ENCODE measurements around the gene COL5A3. TPM values are rescaled to one million over a fixed set of nuclear protein-coding genes. Genes with fewer than 3 reads are reported as not detected.

The COL5A3 gene
- total RNA-seq, 1 experiment from 2014 or later = 4.1 TPM

- no peak for DNase-seq (ENCODE audit: low read depth)
These were observed 1.7 kb upstream of the COL5A3 start for GRCh38 chr19:10011974-10012373.

DNA sequence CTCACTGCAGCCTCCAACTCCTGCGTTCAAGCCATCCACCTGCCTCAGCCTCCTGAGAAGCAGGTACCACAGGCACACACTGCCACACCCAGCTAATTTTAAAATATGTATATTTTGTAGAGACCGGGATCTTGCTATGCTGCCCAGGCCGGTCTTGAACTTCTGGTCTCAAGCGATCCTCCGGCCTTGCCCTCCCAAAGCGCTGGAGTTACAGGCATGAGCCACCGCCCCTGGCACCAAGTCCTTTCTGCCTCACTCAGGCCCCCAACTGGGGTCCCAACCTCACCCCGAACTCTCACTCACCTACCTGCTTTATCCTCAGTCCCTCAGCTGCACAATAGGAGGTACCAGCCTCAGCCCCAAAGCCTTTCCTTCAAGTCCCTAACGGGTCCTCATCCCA lies 635 bp upstream of the COL5A3 start:
- no peak for DNase-seq (ENCODE audit: low read depth)

- DNase-seq (ENCODE audit: low read depth) = no peak
These were observed 535 bp downstream of the COL5A3 start for GRCh38 chr19:10009714-10010224.

- no peak for DNase-seq (ENCODE audit: low read depth)
These were observed 2.0 kb downstream of the COL5A3 start for GRCh38 chr19:10008184-10008765.

- peak; percentile 79 for DNase-seq (ENCODE audit: low read depth)
These were observed 2.7 kb downstream of the COL5A3 start for GRCh38 chr19:10007371-10008183.

- DNase-seq (ENCODE audit: low read depth) = no peak
These were observed 3.5 kb downstream of the COL5A3 start for GRCh38 chr19:10006752-10007323.

GRCh38 chr19:10006335-10006708 lies 4.0 kb downstream of the COL5A3 start:
- DNase-seq (ENCODE audit: low read depth) = peak; percentile 68

DNA sequence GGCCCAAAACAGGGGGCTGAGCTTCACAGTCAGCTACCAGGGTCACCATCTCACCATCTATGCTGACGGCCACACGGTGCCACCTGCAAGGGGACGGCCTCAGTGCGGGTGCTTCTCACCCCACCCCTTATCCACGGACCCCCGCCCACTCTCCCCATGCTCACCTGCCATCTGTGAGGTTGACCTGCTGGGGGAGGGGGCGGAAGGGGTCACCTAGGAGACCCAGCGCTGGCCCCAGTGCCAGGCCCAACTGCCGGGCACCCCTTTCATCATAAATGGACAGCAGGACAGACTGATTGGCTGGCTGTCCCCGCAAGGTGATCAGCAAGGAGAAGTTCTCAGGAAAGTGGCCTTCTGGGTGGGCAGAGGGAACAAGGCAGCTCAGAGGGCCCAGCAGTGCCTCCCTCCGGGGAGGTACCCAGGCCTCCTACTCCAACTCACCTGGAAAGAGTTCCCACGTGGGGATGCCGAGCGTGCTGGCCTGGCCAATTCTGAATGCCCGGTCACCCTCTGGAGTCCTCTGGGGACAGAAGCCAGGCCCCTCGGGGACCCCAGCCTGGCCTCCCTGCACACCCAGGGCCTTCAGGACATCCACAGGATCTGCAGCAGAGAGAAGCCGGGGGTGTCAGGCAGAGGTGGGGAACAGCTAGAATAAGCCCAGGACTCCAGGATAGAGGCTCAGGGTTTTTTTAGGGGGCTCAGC lies 4.5 kb downstream of the COL5A3 start:
- DNase-seq (ENCODE audit: low read depth) = no peak

DNA sequence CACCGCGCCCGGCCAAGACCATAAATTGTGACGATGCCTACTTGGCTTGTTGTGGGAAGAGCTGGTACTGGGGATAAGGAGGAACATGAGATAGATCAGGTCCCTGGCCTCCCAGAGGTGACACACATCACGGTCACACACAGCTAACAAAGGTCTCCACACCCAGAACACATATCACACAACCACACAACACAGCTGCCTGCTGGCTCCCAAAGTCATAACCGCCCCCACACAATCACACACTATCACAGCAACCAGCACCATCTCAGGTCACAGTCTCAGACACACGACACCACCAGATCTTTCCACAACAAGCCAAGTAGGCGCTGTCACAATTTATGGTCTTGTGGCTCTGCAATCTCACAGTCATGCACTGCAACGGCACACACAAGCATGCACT lies 5.7 kb downstream of the COL5A3 start:
- no peak for DNase-seq (ENCODE audit: low read depth)

GRCh38 chr19:10003271-10003670 lies 7.0 kb downstream of the COL5A3 start:
- no peak for DNase-seq (ENCODE audit: low read depth)

DNA sequence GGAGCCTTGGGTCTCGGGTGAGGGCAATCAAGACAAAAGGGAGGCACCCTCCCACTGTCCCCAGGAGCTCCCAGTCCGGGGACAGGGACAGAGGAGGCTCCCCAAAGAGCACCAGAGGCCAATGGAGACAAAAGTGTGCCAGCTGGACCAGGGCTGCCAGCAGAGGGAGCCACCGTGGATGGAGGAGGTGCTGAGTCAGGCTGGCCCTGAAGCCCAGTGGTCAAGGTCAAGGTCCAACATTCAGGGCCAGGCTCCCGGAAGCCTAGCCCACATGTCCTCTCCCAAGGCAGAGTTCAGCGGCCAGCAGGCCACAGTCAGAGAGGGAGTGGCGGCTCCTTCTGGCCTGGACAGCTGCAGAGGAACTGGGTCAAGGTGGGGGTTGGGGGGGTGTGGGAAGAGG lies 8.4 kb downstream of the COL5A3 start:
- peak; percentile 55 for DNase-seq (ENCODE audit: low read depth)

DNA sequence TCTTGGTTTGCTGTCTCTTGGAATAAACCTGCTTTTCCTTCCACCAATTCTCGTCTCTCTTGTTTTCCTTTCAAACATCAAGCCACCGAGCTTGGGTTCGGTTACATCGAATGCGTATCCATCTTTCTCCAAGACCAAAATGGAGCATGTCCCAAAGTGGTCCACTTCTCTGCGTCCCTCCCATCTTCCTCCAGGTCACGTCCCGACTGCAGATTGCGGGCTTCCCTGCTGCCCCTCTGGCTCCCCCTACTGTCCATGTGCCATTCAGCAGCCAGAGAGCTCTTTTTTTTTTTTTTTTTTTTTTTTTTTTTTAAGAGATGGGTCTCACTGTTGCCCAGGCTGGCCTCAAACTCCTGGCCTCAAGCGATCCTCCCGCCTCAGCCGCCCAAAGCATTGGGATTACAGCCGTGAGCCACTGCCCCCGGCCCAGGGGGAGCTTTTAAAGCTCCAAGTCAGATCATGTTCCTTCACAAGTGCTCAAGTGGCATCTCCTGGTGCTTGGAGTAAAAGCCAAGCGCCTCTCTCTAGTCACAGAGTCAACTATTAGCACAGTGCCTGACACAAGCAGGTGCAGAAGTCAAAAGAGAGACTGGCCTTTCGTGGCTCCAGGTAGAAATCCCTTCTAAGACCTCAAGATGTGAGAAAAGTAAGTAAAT lies 10.0 kb downstream of the COL5A3 start:
- DNase-seq (ENCODE audit: low read depth) = peak; percentile 82

- no peak for DNase-seq (ENCODE audit: low read depth)
These were observed 13.8 kb downstream of the COL5A3 start for GRCh38 chr19:9996541-9996940.

- no peak for DNase-seq (ENCODE audit: low read depth)
These were observed 14.3 kb downstream of the COL5A3 start for GRCh38 chr19:9995999-9996398.

DNA sequence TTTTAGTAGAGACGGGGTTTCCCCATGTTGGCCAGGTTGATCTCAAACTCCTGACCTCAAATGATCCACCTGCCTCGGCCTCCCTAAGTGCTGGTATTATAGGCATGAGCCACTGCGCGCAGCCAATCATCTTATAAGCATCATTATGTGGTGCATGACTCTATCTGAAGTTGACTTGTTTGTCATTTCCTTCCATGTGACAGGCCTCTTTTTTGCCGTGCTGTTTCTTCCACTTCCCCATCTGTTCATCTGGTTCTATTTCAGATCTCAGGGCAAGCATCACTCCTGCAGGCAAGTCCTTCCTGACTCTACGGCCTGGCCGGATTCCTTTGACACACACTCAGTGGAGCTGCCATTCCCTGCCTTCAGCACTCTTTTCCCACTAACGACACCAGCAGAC lies 15.2 kb downstream of the COL5A3 start:
- no peak for DNase-seq (ENCODE audit: low read depth)

DNA sequence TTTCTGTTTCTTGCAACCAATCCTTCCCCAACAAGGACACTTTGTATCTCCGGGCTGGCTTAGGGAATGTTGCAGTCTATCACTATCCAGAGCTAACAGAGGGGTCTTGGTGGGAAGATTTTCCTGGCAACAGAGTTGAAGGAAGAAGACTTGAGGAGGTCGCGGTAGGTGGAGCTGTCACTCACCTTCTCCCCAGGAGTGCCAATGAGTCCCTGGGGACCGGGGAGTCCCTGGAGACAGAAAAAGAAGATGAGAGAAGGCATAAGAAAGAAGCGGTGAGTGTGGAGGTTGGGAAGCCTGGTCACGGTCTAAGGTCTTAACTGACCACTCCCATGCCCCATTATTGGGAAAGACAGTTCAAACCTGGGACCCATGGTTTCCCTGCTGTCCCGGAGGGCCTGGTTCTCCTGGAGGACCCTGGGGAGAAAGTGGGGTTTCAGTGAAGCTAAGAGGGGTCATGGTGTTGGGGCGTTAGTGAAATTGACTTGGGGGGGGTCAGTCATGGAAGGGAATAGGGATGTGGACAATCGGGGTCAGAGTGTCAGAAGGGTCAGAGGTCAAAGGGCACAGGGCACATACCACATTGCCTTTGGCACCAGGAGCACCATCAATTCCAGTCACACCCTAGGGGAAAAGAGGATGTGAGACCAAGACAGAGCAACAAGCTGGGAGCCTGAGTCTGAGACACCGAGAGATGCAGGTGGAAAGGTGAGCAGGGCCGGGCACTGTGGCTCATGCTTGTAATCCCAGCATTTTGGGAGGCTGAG lies 18.7 kb downstream of the COL5A3 start:
- no peak for DNase-seq (ENCODE audit: low read depth)

DNA sequence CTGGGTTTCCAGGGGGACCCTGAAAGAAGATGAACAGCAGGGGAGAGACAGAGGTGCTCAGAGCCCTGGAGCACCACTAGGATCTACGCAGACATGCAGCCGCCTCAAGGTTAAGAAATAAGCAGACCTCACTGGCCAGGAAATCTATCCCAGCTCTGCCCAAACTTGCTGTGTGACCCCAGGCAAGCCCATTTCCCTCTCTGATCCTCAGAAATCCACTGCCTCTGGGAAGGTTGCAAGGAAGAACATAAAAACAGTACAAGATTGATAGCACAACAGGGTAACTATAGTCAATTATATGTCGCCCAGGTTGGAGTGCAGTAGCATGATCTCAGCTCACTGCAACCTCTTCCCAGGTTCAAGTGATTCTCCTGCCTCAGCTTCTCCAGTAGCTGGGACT lies 20.8 kb downstream of the COL5A3 start:
- DNase-seq (ENCODE audit: low read depth) = no peak

- DNase-seq (ENCODE audit: low read depth) = no peak
These were observed 23.5 kb downstream of the COL5A3 start for GRCh38 chr19:9986787-9987281.

DNA sequence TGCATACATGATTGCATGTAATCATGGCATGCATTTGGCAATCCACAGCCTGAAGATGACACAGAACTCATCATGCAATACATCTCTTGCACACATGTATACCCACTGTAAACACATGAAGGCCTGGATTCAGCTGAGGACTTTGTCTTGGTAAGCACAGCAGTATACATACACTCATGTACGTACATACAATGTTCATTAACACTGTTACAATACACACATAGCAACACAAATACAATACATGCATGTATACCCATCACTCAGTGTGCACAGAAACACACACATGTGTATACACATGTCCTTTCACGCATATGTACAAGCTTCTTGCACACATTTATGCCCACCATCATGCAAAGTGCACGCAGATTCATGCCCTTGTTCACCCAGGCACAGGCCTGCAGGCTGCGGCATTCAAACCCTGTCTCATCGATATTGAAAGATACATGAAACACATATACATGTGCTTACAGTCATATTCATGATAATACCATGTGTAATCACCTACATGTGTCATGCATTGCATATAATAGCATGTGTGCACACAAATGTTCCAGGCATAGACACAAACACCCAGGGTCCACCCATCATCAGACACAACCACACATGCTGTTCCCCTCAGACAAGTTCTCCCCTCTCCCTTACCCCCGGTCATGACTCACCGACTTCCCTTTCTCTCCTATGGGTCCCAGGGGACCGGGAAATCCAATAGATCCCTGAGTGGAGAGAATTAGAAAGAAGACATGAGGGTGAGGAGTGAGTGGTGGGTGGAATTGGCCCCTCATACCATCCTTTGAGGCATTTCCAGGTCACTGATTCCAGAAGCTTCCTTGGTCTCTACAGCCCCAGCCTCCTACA lies 28.7 kb downstream of the COL5A3 start:
- DNase-seq (ENCODE audit: low read depth) = peak; percentile 40

DNA sequence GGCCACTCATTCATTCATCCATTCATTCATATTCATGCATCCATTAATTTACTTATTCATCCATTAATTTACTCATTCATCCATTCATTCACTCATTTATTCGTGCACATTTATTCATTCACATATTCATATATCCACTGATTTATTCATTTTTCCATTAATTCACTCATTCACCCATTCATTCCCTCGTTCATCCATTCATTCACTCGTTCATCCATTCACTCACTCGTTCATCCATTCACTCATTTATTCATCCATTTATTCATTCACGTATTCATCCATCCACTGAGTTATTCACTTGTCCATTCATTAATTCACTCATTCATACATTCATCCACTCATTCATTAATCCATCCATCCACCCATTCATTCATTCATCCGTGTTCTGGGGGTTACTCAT lies 38.2 kb downstream of the COL5A3 start:
- DNase-seq (ENCODE audit: low read depth) = no peak
